Natural killer cell (primary cell): ENCODE data around the gene DECR2. TPM values are rescaled to one million over a fixed set of nuclear protein-coding genes. Genes with fewer than 3 reads are reported as not detected.

Experiments used
- ATAC-seq, 3 donors: fragments of 150-1000 bp in 2 of 3; fragments of 200-7000 bp in 1 of 3; cut with Tn5 transposase; 1 replicate in 1 of 3; 2 replicates in 2 of 3; pipeline ENCODE4 v1.10.0; 2021; ENCODE audit warnings: mild to moderate bottlenecking in 2 of 3, moderate library complexity in 2 of 3
- DNase-seq, 2 donors: peaks; one replicate each; pipeline versions ENCODE4 v3.0.0 to v3.0.0-alpha.2; 2013 to 2021; ENCODE audit warnings: mixed read lengths in 1 of 2
- H3K27ac ChIP-seq: one replicate; pipeline ENCODE4 v1.5.1; 2013; ENCODE audit warnings: mild to moderate bottlenecking, low read length
- H3K27me3 ChIP-seq: one replicate; pipeline ENCODE4 v1.6.1; 2013; ENCODE audit warnings: low read length; ENCODE audit not compliant: control insufficient read depth, insufficient read depth
- H3K36me3 ChIP-seq: one replicate; pipeline ENCODE4 v1.6.1; 2013; ENCODE audit warnings: low read length; ENCODE audit not compliant: control insufficient read depth, insufficient read depth
- H3K4me1 ChIP-seq: one replicate; pipeline ENCODE4 v1.6.1; 2013; ENCODE audit warnings: low read length; ENCODE audit not compliant: control insufficient read depth, insufficient read depth
- H3K4me3 ChIP-seq: one replicate; pipeline ENCODE4 v1.5.1; 2013; ENCODE audit warnings: low read length
- H3K9me3 ChIP-seq: one replicate; pipeline ENCODE4 v1.6.1; 2013; ENCODE audit warnings: low read length; ENCODE audit not compliant: control insufficient read depth, insufficient read depth
- H3K27ac Mint-ChIP-seq, 2 donors: one replicate each; pipeline ENCODE4 v1.8.0; 2022; ENCODE audit warnings: mild to moderate bottlenecking in 2 of 2, mixed read lengths in 2 of 2, moderate library complexity in 1 of 2
- H3K27me3 Mint-ChIP-seq, 2 donors: one replicate each; pipeline ENCODE4 v1.8.0; 2022; ENCODE audit warnings: low read depth in 2 of 2, mixed read lengths in 2 of 2
- H3K36me3 Mint-ChIP-seq: one replicate; pipeline ENCODE4 v1.8.0; 2022; ENCODE audit warnings: mixed read lengths
- H3K4me1 Mint-ChIP-seq, 2 donors: one replicate each; pipeline ENCODE4 v1.8.0; 2022; ENCODE audit warnings: mixed read lengths in 2 of 2
- H3K4me3 Mint-ChIP-seq: one replicate; pipeline ENCODE4 v1.8.0; 2022; ENCODE audit warnings: mild to moderate bottlenecking, moderate library complexity, mixed read lengths
- H3K9me3 Mint-ChIP-seq, 2 donors: one replicate each; pipeline ENCODE4 v1.8.0; 2022; ENCODE audit warnings: mixed read lengths in 2 of 2
- CTCF ChIP-seq: fragments of 200-600 bp; IDR thresholded peaks from one replicate; pipeline ENCODE4 v1.8.0; 2022; ENCODE audit warnings: antibody characterized with exemption
- WGBS: methylation state at CpG from one replicate; pipeline ENCODE4 v1.1.7; 2013; ENCODE audit warnings: missing lambda C conversion rate; ENCODE audit not compliant: insufficient coverage; 5-methylcytosine and 5-hydroxymethylcytosine counted together
- intact Hi-C: fragments of 100-400 bp; cut with micrococcal nuclease; formaldehyde crosslinking; loops from one replicate; pipeline ENCODE4 v1.14.2; 2022
- total RNA-seq, 4 donors: library from RNA; stranded (reverse); fragments of 120-200 nt in 1 of 4; gene quantifications; one replicate each; pipeline versions ENCODE4 v1.2.3 to v1.2.4, GENCODE V29; 2013 to 2022

DECR2 gene
- total RNA-seq, 3 donors from 2014 or later (not counting 1 experiment from before 2014, with no cell fraction given): 9.5 to 13.0 (median 12.9) TPM

GRCh38 chr16:371515-372301 is 30.0 kb upstream of the DECR2 start:
- Mint-ChIP-seq H3K27me3 (no peaks in the 10 kb centered on the region), H3K9me3 (no peaks in the 10 kb centered on the region), H3K4me3 (peak overlapping the region; percentile 55), H3K36me3 (no peaks in the 10 kb centered on the region), H3K27ac (no peak overlapping the region), H3K4me1 (peaks cover 0 to 17% of the 10 kb centered on the region in 2 donors)
- Histone ChIP-seq H3K36me3 (peaks cover 44% of the 10 kb centered on the region), H3K9me3 (no peaks in the 10 kb centered on the region), H3K27ac (no peak overlapping the region), H3K4me1 (peaks cover 19% of the 10 kb centered on the region), H3K4me3 (no peak overlapping the region), H3K27me3 (no peaks in the 10 kb centered on the region)
- DNase-seq: no peak
- TF ChIP-seq CTCF: no peak
- 93% methylated on average over 31 of the region's 31 CpGs for WGBS
- ATAC-seq: no peak
- intact Hi-C loops: no loop called here

GRCh38 chr16:372302-372983 is 29.2 kb upstream of the DECR2 start:
- 95% methylated on average over 19 of the region's 19 CpGs for WGBS
- ATAC-seq (no peak), DNase-seq (no peak)
- H3K9me3 Mint-ChIP-seq: no peaks in the 10 kb centered on the region
- H3K27ac Mint-ChIP-seq: no peak overlapping the region
- no peaks in the 10 kb centered on the region for H3K27me3 Mint-ChIP-seq
- no peak overlapping the region for H3K4me3 Mint-ChIP-seq
- peaks cover 0 to 17% of the 10 kb centered on the region in 2 donors for H3K4me1 Mint-ChIP-seq
- H3K9me3 ChIP-seq: no peaks in the 10 kb centered on the region
- intact Hi-C loops: no loop called here
- H3K36me3 Mint-ChIP-seq: no peaks in the 10 kb centered on the region
- no peak for TF ChIP-seq CTCF
- H3K27me3 ChIP-seq: no peaks in the 10 kb centered on the region
- no peak overlapping the region for H3K4me3 ChIP-seq
- H3K27ac ChIP-seq: no peak overlapping the region
- H3K36me3 ChIP-seq: peaks cover 43% of the 10 kb centered on the region
- peaks cover 19% of the 10 kb centered on the region for H3K4me1 ChIP-seq

GRCh38 chr16:373020-373598 is 28.6 kb upstream of the DECR2 start:
- Histone ChIP-seq H3K36me3 (peaks cover 39% of the 10 kb centered on the region), H3K9me3 (no peaks in the 10 kb centered on the region), H3K4me1 (peaks cover 19% of the 10 kb centered on the region), H3K4me3 (no peak overlapping the region), H3K27ac (no peak overlapping the region), H3K27me3 (no peaks in the 10 kb centered on the region)
- no peak for DNase-seq
- no peaks in the 10 kb centered on the region for H3K27me3 Mint-ChIP-seq
- no peak overlapping the region for H3K4me3 Mint-ChIP-seq
- H3K27ac Mint-ChIP-seq: no peak overlapping the region
- no peak for TF ChIP-seq CTCF
- 90% methylated on average over 5 of the region's 5 CpGs for WGBS
- H3K36me3 Mint-ChIP-seq: no peaks in the 10 kb centered on the region
- no peaks in the 10 kb centered on the region for H3K9me3 Mint-ChIP-seq
- no peak for ATAC-seq
- peaks cover 0 to 17% of the 10 kb centered on the region in 2 donors for H3K4me1 Mint-ChIP-seq
- intact Hi-C loops: no loop called here
